HCT116 (cell line): Measurements from ENCODE around the gene SCYGR1. TPM values are rescaled to one million over a fixed set of nuclear protein-coding genes. Genes with fewer than 3 reads are reported as not detected.

Source experiments
- ATAC-seq: fragments of 200-7000 bp; cut with Tn5 transposase; 2 replicates; pipeline ENCODE4 v1.9.1; 2020; ENCODE audit warnings: mild to moderate bottlenecking, moderate library complexity
- BruUV-seq: library from RNA; stranded (reverse); fragments of 400-500 nt; replicated peaks from 2 replicates; lab custom pipeline; 2021; lab: Mats Ljungman, UMichigan
- CTCF ChIA-PET: fragments of 300-600 bp; sonication (Branson Sonifier 250); formaldehyde crosslinking; loops from one replicate; lab custom pipeline; 2021; ENCODE audit warnings: antibody characterized with exemption; lab: Charles Lee
- POLR2A ChIA-PET: fragments of 300-600, 350-600 bp; sonication (Branson Sonifier 250); formaldehyde crosslinking; loops from one replicate; lab custom pipeline; 2021; ENCODE audit warnings: antibody characterized with exemption; lab: Charles Lee
- RAD21 ChIA-PET, 2 experiments: fragments of 300-600 bp; sonication (Branson Sonifier 250); formaldehyde crosslinking; loops; one replicate each; lab custom pipeline; 2023; ENCODE audit warnings: low total read pairs in 2 of 2; ENCODE audit not compliant: uncharacterized antibody in 2 of 2, unreplicated experiment in 2 of 2, low non-redundant PET in 1 of 2; lab: Charles Lee
- DNase-seq: peaks from one replicate; pipeline ENCODE4 v3.0.0-alpha.2; 2010; ENCODE audit warnings: low read depth, low spot score
- H2AFZ ChIP-seq: fragments of 200-600 bp; shearing (Covaris generic), sonication (generic); 2 replicates; pipeline ENCODE4 v1.6.1; 2017; ENCODE audit warnings: low read depth, mixed run types, mixed read lengths, antibody characterized with exemption, low read length; ENCODE audit not compliant: poor library complexity, severe bottlenecking
- H3K27ac ChIP-seq: 2 replicates; pipeline ENCODE4 v1.5.1; 2012; ENCODE audit warnings: low read depth, low read length
- H3K27me3 ChIP-seq: fragments of 200-600 bp; sonication (generic); 2 replicates; pipeline ENCODE4 v1.6.1; 2016; ENCODE audit warnings: mixed run types, low read length, mixed read lengths; ENCODE audit not compliant: insufficient read depth
- H3K36me3 ChIP-seq, 2 experiments: fragments of 200-500 bp in 1 of 2; fragments of 200-600 bp in 1 of 2; sonication (Bioruptor generic) in 1 of 2; sonication (generic) in 1 of 2; 2 replicates each; pipeline versions ENCODE4 v1.5.1 to v1.6.1; 2014 to 2016; ENCODE audit warnings: low read length in 2 of 2, inconsistent platforms in 1 of 2, mixed read lengths in 1 of 2, mixed run types in 1 of 2; ENCODE audit not compliant: insufficient read depth in 2 of 2, control insufficient read depth in 1 of 2
- H3K4me1 ChIP-seq, 2 experiments: fragments of 200-600 bp in 1 of 2; sonication (generic) in 1 of 2; 2 replicates each; pipeline versions ENCODE4 v1.5.1 to v1.6.1; 2012 to 2017; ENCODE audit warnings: low read length in 2 of 2, inconsistent platforms in 1 of 2, mild to moderate bottlenecking in 1 of 2, mixed read lengths in 1 of 2, mixed run types in 1 of 2, moderate library complexity in 1 of 2; ENCODE audit not compliant: insufficient read depth in 2 of 2, control insufficient read depth in 1 of 2
- H3K4me2 ChIP-seq: fragments of 200-600 bp; sonication (generic); 2 replicates; pipeline ENCODE4 v1.6.1; 2017; ENCODE audit warnings: mixed run types, low read length, mixed read lengths
- H3K4me3 ChIP-seq, 2 experiments: fragments of 200-600 bp in 1 of 2; sonication (generic) in 1 of 2; replicated peaks in 1 of 2; 2 replicates each; pipeline ENCODE4 v1.5.1; 2011 to 2016; ENCODE audit warnings: low read length in 2 of 2, control low read depth in 1 of 2, low read depth in 1 of 2, mild to moderate bottlenecking in 1 of 2, mixed read lengths in 1 of 2, mixed run types in 1 of 2
- H3K79me2 ChIP-seq: fragments of 200-600 bp; sonication (generic); 2 replicates; pipeline ENCODE4 v1.6.1; 2017; ENCODE audit warnings: mild to moderate bottlenecking, mixed run types, low read length, moderate library complexity, mixed read lengths; ENCODE audit not compliant: insufficient read depth
- H3K9ac ChIP-seq: fragments of 200-600 bp; sonication (generic); 2 replicates; pipeline ENCODE4 v1.6.1; 2016; ENCODE audit warnings: low read length, mixed read lengths
- H3K9me2 ChIP-seq: fragments of 200-600 bp; sonication (generic), shearing (Covaris generic); 2 replicates; pipeline ENCODE4 v1.6.1; 2017; ENCODE audit warnings: mixed run types, mild to moderate bottlenecking, moderate library complexity; ENCODE audit not compliant: insufficient read depth
- H3K9me3 ChIP-seq, 2 experiments: fragments of 200-500 bp in 1 of 2; fragments of 200-600 bp in 1 of 2; sonication (Bioruptor generic) in 1 of 2; sonication (generic) in 1 of 2; 2 replicates each; pipeline ENCODE4 v1.6.1; 2014 to 2017; ENCODE audit warnings: low read length in 2 of 2, mixed read lengths in 2 of 2, inconsistent platforms in 1 of 2, low read depth in 1 of 2, mild to moderate bottlenecking in 1 of 2, mixed run types in 1 of 2, moderate library complexity in 1 of 2; ENCODE audit not compliant: control insufficient read depth in 1 of 2, insufficient read depth in 1 of 2
- H4K20me1 ChIP-seq: fragments of 200-600 bp; sonication (generic), shearing (Covaris generic); 2 replicates; pipeline ENCODE4 v1.6.1; 2017; ENCODE audit warnings: mixed run types, mild to moderate bottlenecking, moderate library complexity; ENCODE audit not compliant: insufficient read depth
- CTCF ChIP-seq, 3 experiments: fragments of 200-600 bp in 1 of 3; sonication (generic) in 1 of 3; IDR thresholded peaks in 2 of 3; conservative IDR thresholded peaks in 1 of 3; 2 replicates each; pipeline ENCODE4 v1.5.1; 2012 to 2017; ENCODE audit warnings: low read depth in 2 of 3, low read length in 2 of 3, antibody characterized with exemption in 1 of 3, borderline replicate concordance in 1 of 3, control low read depth in 1 of 3, mild to moderate bottlenecking in 1 of 3, mixed read lengths in 1 of 3, mixed run types in 1 of 3, moderate library complexity in 1 of 3; ENCODE audit not compliant: insufficient read depth in 1 of 3
- EGR1 ChIP-seq: IDR thresholded peaks from 2 replicates; pipeline ENCODE4 v1.6.1; 2012; ENCODE audit warnings: low read depth
- ELF1 ChIP-seq: IDR thresholded peaks from 2 replicates; pipeline ENCODE4 v1.6.1; 2012; ENCODE audit warnings: low read depth, borderline replicate concordance
- EZH2 ChIP-seq: fragments of 200-600 bp; sonication (generic); IDR thresholded peaks from 2 replicates; pipeline ENCODE4 v1.6.1; 2017; ENCODE audit warnings: antibody characterized with exemption, mixed run types
- EZH2phosphoT487 ChIP-seq: fragments of 200-600 bp; IDR thresholded peaks from 2 replicates; pipeline ENCODE4 v1.6.1; 2018; ENCODE audit warnings: antibody characterized with exemption, borderline replicate concordance
- FOSL1 ChIP-seq: IDR thresholded peaks from 2 replicates; pipeline ENCODE4 v1.6.1; 2012; ENCODE audit warnings: low read depth
- MAX ChIP-seq: IDR thresholded peaks from 2 replicates; pipeline ENCODE4 v1.6.1; 2012
- POLR2A ChIP-seq: IDR thresholded peaks from 2 replicates; pipeline ENCODE4 v1.7.0; 2011; ENCODE audit warnings: borderline replicate concordance; ENCODE audit not compliant: insufficient read depth, insufficient read length; ENCODE audit errors: extremely low read depth
- RAD21 ChIP-seq: IDR thresholded peaks from 2 replicates; pipeline ENCODE4 v1.6.1; 2012; ENCODE audit warnings: low read depth, mild to moderate bottlenecking
- REST ChIP-seq: IDR thresholded peaks from 2 replicates; pipeline ENCODE4 v1.6.1; 2012; ENCODE audit warnings: low read depth
- SIN3A ChIP-seq: IDR thresholded peaks from 2 replicates; pipeline ENCODE4 v1.6.1; 2012; ENCODE audit warnings: low read depth
- SP1 ChIP-seq: IDR thresholded peaks from 2 replicates; pipeline ENCODE4 v1.6.1; 2012; ENCODE audit warnings: low read depth
- SRF ChIP-seq: IDR thresholded peaks from 2 replicates; pipeline ENCODE4 v1.6.1; 2012; ENCODE audit warnings: low read depth
- TCF7L2 ChIP-seq: IDR thresholded peaks from 2 replicates; pipeline ENCODE4 v1.7.0; 2011; ENCODE audit warnings: borderline replicate concordance, inconsistent platforms; ENCODE audit not compliant: insufficient read depth, insufficient read length; ENCODE audit errors: extremely low read depth
- YY1 ChIP-seq: IDR thresholded peaks from 2 replicates; pipeline ENCODE4 v1.6.1; 2011; ENCODE audit warnings: low read length, low read depth, moderate library complexity, mild to moderate bottlenecking; ENCODE audit not compliant: insufficient replicate concordance; ENCODE audit errors: extremely low read depth
- ZBTB33 ChIP-seq: IDR thresholded peaks from 2 replicates; pipeline ENCODE4 v1.6.1; 2011; ENCODE audit warnings: mild to moderate bottlenecking, low read length, moderate library complexity; ENCODE audit not compliant: insufficient replicate concordance; ENCODE audit errors: extremely low read depth
- ZFX ChIP-seq: fragments of 450-650 bp; IDR thresholded peaks from 2 replicates; pipeline ENCODE4 v1.6.1; 2017
- intact Hi-C: fragments of 100-400 bp; cut with micrococcal nuclease; formaldehyde crosslinking; loops from 2 replicates; pipeline ENCODE4 v1.10.0; 2022
- total RNA-seq: library from RNA; stranded (reverse); gene quantifications from one replicate; pipeline ENCODE4 v1.2.1, GENCODE V29; 2021; ENCODE audit not compliant: unreplicated experiment

SCYGR1 gene
- total RNA-seq, 1 experiment from 2014 or later: not detected

GRCh38 chr2:227430639-227431038 lies 42.9 kb upstream of the SCYGR1 start:
- DNase-seq (no peak), ATAC-seq (no peak)
- intact Hi-C loops: no loop called here
- Histone ChIP-seq H3K27me3 (no peaks in the 10 kb centered on the region), H4K20me1 (no peaks in the 10 kb centered on the region), H3K9me2 (no peaks in the 10 kb centered on the region), H3K4me1 (no peaks in the 10 kb centered on the region), H3K79me2 (no peaks in the 10 kb centered on the region), H3K27ac (no peak overlapping the region), H3K36me3 (0 out of 4 replicates have a peak, but pooled peaks cover 0 to 3% of the 10 kb centered on the region in 2 experiments), H3K4me3 (no peak overlapping the region), H3K4me2 (no peak overlapping the region), H3K9ac (no peak overlapping the region), H3K9me3 (peaks cover 0 to 12% of the 10 kb centered on the region in 2 experiments; a peak in 1 of 4 replicates), H2AFZ (no peak overlapping the region)
- CTCF ChIA-PET: no interaction called here
- BruUV-seq: no TSS peak
- RAD21 ChIA-PET: no interaction called here
- POLR2A ChIA-PET: no interaction called here
- TF ChIP-seq TCF7L2 (no peak), RAD21 (no peak), ELF1 (no peak), SIN3A (no peak), SP1 (no peak), YY1 (no peak), ZFX (no peak), POLR2A (no peak), MAX (no peak), ZBTB33 (no peak), EZH2 (no peak), EGR1 (no peak), SRF (no peak), CTCF (IDR thresholded peaks at IDR 0.05 in 2 of 3, conservative IDR thresholded peaks at IDR 0.05 in 1 of 3; ENCODE audit: borderline replicate concordance in 1 of 3, insufficient read depth in 1 of 3, low read depth in 2 of 3, low read length in 2 of 3) (no peak), EZH2phosphoT487 (no peak), FOSL1 (no peak), REST (no peak)
